ENCODE results near the gene EBF4.

- TF ChIP-seq CTCF (IDR thresholded peaks at IDR 0.05 in 4 of 5, conservative IDR thresholded peaks at IDR 0.05 in 1 of 5) (no peak), POLR2A (IDR thresholded peaks at IDR 0.05) (no peak)
Measured at GRCh38 chr20:2695206-2695983, 2.8 kb downstream of the EBF4 start.
